Measurements from ENCODE around the gene UVRAG.

UVRAG gene

GRCh38 chr11:76155500-76156227 is 340.7 kb downstream of the UVRAG start:
- Mint-ChIP-seq H3K27me3 (peaks cover 2% of the 10 kb centered on the region), H3K36me3 (no peaks in the 10 kb centered on the region), H3K27ac (no peak overlapping the region), H3K4me3 (no peak overlapping the region), H3K4me1 (peaks cover 18% of the 10 kb centered on the region), H3K9me3 (no peaks in the 10 kb centered on the region)
- DNase-seq (ENCODE audit: low spot score in 2 of 2) (no peak), ATAC-seq (ENCODE audit: low read depth) (no peak)

DNA sequence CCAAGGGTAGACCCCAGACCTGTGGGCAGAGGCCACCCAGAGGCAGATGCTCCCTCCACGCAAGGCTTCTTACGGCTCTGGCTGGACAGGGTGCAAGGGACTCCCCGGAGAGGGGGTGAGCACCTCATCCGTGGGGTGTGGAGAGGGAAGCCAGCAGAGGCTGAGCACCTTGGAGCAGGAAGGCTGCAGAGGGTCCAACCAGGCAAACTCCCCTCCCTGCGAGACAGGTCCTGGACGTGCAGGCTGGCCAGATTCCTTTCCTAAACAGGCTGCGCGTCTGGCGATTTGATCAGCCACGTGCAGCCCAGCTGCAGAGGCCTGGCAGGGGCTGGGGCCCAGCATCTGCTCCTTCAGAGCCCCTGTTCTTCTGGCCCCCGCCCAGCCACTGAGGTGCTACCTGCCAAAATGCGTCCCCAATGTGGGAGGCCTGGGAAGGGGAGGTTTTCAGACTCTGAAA is 342.0 kb downstream of the UVRAG start:
- peaks cover 3% of the 10 kb centered on the region for H3K27me3 Mint-ChIP-seq
- no peak overlapping the region for H3K27ac Mint-ChIP-seq
- peaks cover 16% of the 10 kb centered on the region for H3K4me1 Mint-ChIP-seq
- DNase-seq (ENCODE audit: low spot score in 2 of 2) = no peak
- H3K36me3 Mint-ChIP-seq = no peaks in the 10 kb centered on the region
- no peaks in the 10 kb centered on the region for H3K9me3 Mint-ChIP-seq
- ATAC-seq (ENCODE audit: low read depth) = no peak
- no peak overlapping the region for H3K4me3 Mint-ChIP-seq

DNA sequence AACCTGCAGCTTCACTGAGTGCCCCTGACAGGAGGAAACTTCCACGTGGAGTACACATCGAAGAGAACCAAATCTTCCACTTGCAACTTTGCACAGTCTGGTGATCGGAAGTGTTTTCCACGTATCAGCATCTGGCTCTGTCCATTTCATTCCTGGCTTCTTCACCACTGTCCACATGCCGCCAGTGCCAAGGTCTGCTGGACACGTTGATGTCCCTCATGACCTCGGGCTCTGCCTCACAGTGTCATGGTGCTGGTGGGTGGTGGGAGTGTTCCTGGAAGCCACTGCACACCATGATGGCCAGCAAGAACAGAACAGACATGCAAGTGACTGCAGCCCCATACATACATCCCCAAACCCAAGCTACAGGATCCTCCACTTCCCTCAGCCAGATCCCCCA is 342.9 kb downstream of the UVRAG start:
- DNase-seq (ENCODE audit: low spot score in 2 of 2) (no peak), ATAC-seq (ENCODE audit: low read depth) (no peak)
- H3K4me3 Mint-ChIP-seq = no peak overlapping the region
- peaks cover 3% of the 10 kb centered on the region for H3K27me3 Mint-ChIP-seq
- no peak overlapping the region for H3K27ac Mint-ChIP-seq
- H3K9me3 Mint-ChIP-seq = no peaks in the 10 kb centered on the region
- H3K4me1 Mint-ChIP-seq = peaks cover 8% of the 10 kb centered on the region
- H3K36me3 Mint-ChIP-seq = no peaks in the 10 kb centered on the region

DNA sequence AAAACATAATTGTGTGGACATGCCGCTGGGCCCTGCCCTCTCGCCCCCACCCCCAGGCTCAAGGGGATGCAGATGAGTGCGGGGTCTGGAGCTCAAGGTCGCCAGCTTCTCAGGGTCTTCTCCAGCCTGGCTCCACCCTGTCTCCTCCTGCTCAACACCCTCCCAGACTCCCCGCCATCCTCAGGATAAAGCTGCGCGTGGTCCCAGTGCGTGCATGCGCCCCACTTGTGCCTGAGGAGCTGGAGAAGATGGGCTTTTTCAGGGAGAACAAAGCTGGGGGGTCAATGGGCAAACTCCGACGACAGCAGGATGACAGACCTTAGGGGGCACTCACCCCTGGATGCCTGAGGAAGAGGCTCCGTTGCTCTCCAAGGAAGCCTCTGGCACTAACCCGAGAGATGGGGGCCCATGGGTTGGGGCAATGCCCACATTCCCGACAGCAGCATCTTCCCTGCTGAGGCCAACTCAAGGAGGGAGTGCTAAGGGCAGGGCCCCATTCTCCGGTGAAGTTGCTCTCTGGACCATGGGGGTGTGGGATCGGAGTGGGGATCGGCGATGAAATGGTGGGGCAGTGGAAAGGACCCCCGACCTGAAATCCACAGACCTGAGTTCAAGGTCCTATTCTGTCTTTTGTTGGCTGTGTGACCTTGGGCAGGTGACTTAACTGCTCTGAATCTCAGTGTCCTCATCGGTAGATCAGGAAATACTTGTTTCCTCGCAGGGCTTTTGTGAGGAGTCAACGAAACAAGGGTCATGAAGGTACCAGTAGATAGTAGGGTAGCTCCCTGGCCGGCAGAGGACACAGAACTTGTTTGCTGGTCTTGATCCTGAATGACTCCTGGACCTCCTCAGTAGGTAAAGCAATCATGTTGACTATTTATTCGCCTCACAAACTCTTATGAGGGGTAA is 343.6 kb downstream of the UVRAG start:
- H3K9me3 Mint-ChIP-seq = no peaks in the 10 kb centered on the region
- no peak overlapping the region for H3K4me3 Mint-ChIP-seq
- DNase-seq (ENCODE audit: low spot score in 2 of 2) = no peak
- H3K27me3 Mint-ChIP-seq = peaks cover 3% of the 10 kb centered on the region
- no peaks in the 10 kb centered on the region for H3K36me3 Mint-ChIP-seq
- no peak for ATAC-seq (ENCODE audit: low read depth)
- peaks cover under 1% of the 10 kb centered on the region for H3K4me1 Mint-ChIP-seq
- no peak overlapping the region for H3K27ac Mint-ChIP-seq

GRCh38 chr11:76159303-76159937 is 344.4 kb downstream of the UVRAG start:
- no peaks in the 10 kb centered on the region for H3K9me3 Mint-ChIP-seq
- ATAC-seq (ENCODE audit: low read depth) = no peak
- no peak overlapping the region for H3K4me3 Mint-ChIP-seq
- H3K36me3 Mint-ChIP-seq = no peaks in the 10 kb centered on the region
- H3K27ac Mint-ChIP-seq = no peak overlapping the region
- DNase-seq (ENCODE audit: low spot score in 2 of 2) = no peak
- peaks cover 9% of the 10 kb centered on the region for H3K27me3 Mint-ChIP-seq
- H3K4me1 Mint-ChIP-seq = no peaks in the 10 kb centered on the region

DNA sequence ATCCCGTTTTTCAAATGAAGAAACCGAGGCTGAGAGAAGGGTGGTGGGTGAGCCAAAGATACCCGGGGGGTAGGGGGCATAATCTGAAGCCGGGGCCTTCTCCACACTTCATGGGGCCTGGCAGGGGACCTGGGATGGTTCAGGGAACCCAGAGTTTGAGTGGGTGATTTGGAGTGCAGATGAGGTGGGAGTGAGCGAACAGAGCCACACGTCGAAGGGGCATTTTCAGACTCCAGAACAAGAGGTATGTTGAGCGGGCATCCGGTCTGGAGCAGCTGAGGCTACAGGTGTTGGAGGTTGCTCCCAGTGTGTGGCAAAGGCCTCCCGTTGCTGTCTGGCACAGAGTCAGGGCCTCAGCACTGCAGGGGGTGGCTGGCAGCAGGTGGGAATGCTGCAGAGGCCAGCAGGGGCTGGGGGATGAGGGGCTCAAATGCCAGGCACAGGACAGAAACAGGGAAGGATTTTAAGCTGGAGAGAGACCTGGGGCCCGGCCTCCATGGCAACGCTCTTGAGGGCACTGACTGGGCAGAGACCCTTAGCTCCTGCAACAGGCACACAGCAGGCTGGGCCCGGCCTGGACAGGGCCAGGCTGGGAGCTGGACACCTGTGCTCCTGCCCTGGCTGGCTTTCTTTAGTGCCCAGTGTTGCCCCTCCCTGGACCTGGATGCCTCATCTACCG is 345.1 kb downstream of the UVRAG start:
- no peaks in the 10 kb centered on the region for H3K9me3 Mint-ChIP-seq
- H3K27me3 Mint-ChIP-seq = peaks cover 13% of the 10 kb centered on the region
- no peaks in the 10 kb centered on the region for H3K36me3 Mint-ChIP-seq
- no peak overlapping the region for H3K4me3 Mint-ChIP-seq
- H3K27ac Mint-ChIP-seq = no peak overlapping the region
- DNase-seq (ENCODE audit: low spot score in 2 of 2) = no peak
- no peak for ATAC-seq (ENCODE audit: low read depth)
- H3K4me1 Mint-ChIP-seq = peaks cover under 1% of the 10 kb centered on the region

- no peaks in the 10 kb centered on the region for H3K9me3 Mint-ChIP-seq
- H3K36me3 Mint-ChIP-seq = no peaks in the 10 kb centered on the region
- no peak for DNase-seq (ENCODE audit: low spot score in 2 of 2)
- H3K4me3 Mint-ChIP-seq = no peak overlapping the region
- H3K27ac Mint-ChIP-seq = no peak overlapping the region
- ATAC-seq (ENCODE audit: low read depth) = no peak
- peaks cover 15% of the 10 kb centered on the region for H3K27me3 Mint-ChIP-seq
- peaks cover 2% of the 10 kb centered on the region for H3K4me1 Mint-ChIP-seq
These were observed 345.8 kb downstream of the UVRAG start for GRCh38 chr11:76160856-76161255.

DNA sequence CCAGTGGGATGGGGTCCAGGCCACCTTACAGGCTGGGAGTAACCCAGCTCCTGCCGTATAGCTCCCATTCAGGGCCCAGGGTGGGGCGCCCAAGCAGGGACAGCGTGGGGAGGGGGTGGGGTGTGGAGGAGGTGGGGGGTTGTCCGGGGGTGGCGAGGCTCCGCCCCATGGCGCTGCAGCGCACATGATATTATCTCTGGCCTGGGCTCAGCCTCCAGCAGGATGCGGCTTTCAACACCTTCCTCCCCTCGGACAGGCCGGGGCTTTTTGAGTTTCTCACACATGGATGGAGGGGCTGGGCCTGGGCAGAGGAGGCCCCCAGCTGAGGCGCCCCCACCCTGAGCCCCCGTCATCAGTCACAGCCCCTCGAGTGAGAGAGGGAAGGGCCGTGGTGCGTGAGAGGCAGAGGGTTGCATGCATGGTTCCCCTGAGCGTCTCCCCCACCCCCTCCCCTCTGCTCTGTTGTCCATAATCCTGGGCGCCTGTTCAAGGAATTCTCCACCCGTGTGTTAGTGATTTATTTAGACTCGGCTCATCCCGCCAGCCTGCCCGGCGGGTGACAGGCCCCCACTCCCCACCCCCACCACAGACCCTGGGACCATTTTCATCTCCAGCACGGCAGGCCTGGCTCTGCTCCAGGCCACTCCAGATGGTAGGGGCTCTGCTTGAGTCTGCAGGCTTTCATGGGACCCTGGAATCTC is 346.4 kb downstream of the UVRAG start:
- Mint-ChIP-seq H3K4me1 (peaks cover 2% of the 10 kb centered on the region), H3K9me3 (no peaks in the 10 kb centered on the region)

GRCh38 chr11:76162336-76163288 is 347.6 kb downstream of the UVRAG start:
- H3K27ac Mint-ChIP-seq = no peak overlapping the region
- no peak overlapping the region for H3K4me3 Mint-ChIP-seq

More for the DNA sequence above, 346.4 kb downstream of the UVRAG start:
- no peak for ATAC-seq (ENCODE audit: low read depth)
- no peaks in the 10 kb centered on the region for H3K36me3 Mint-ChIP-seq
- H3K4me3 Mint-ChIP-seq = no peak overlapping the region
- no peak for DNase-seq (ENCODE audit: low spot score in 2 of 2)
- peaks cover 14% of the 10 kb centered on the region for H3K27me3 Mint-ChIP-seq
- H3K27ac Mint-ChIP-seq = no peak overlapping the region

GRCh38 chr11:76163289-76163880 is 348.4 kb downstream of the UVRAG start:
- H3K27ac Mint-ChIP-seq = no peak overlapping the region
- peaks cover 2% of the 10 kb centered on the region for H3K4me1 Mint-ChIP-seq
- H3K27me3 Mint-ChIP-seq = peaks cover 15% of the 10 kb centered on the region
- H3K9me3 Mint-ChIP-seq = no peaks in the 10 kb centered on the region
- no peak overlapping the region for H3K4me3 Mint-ChIP-seq
- H3K36me3 Mint-ChIP-seq = no peaks in the 10 kb centered on the region
- ATAC-seq (ENCODE audit: low read depth) (no peak), DNase-seq (ENCODE audit: low spot score in 2 of 2) (no peak)

More at GRCh38 chr11:76162336-76163288, 347.6 kb downstream of the UVRAG start:
- Mint-ChIP-seq H3K27me3 (peaks cover 13% of the 10 kb centered on the region), H3K9me3 (no peaks in the 10 kb centered on the region), H3K4me1 (peaks cover 2% of the 10 kb centered on the region), H3K36me3 (no peaks in the 10 kb centered on the region)
- DNase-seq (ENCODE audit: low spot score in 2 of 2) = no peak
- no peak for ATAC-seq (ENCODE audit: low read depth)

- ATAC-seq (ENCODE audit: low read depth) (no peak), DNase-seq (ENCODE audit: low spot score in 2 of 2) (no peak)
- Mint-ChIP-seq H3K9me3 (no peaks in the 10 kb centered on the region), H3K36me3 (no peaks in the 10 kb centered on the region), H3K4me1 (peaks cover 2% of the 10 kb centered on the region), H3K27me3 (peaks cover 17% of the 10 kb centered on the region), H3K4me3 (no peak overlapping the region), H3K27ac (no peak overlapping the region)
These were observed 349.1 kb downstream of the UVRAG start for GRCh38 chr11:76164081-76164480.

All from memory B cell (primary cell).